OCI-LY7 (cell line): Measurements from ENCODE around the gene WDFY3.

ENCODE experiments used
- EZH2phosphoT487 ChIP-seq: fragments of 200-600 bp; sonication (generic); IDR thresholded peaks from 2 replicates; pipeline ENCODE4 v1.6.1; 2018; ENCODE audit warnings: low read depth, borderline replicate concordance, mild to moderate bottlenecking, mixed run types, antibody characterized with exemption, low read length, moderate library complexity, mixed read lengths
- TF ChIP-seq, protein P1 (sequence below): fragments of 200-600 bp; sonication (generic); conservative IDR thresholded peaks from 2 replicates; pipeline ENCODE4 v1.5.1; 2014; ENCODE audit warnings: mild to moderate bottlenecking, antibody characterized with exemption, low read length, moderate library complexity, mixed read lengths

DNA sequence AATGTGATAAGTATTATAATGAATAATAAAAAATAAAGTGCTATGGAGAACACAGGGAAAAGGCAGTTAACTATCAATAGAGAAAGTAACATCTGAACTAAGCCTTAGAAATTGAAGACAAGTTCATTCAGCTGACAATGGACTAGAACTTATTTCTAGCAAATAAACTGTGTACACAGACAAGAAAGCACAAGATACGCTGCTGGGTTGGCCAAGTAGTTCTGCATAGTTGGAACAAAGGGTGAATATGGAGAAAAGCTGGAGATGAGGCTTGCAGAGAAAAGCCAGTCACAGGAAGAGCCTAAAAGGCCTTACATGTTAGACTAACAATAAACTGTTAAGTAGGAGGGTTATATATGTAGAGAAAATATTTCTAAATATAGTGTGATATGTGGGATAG lies 71.2 kb downstream of the WDFY3 start:
- TF ChIP-seq, protein P1, sequence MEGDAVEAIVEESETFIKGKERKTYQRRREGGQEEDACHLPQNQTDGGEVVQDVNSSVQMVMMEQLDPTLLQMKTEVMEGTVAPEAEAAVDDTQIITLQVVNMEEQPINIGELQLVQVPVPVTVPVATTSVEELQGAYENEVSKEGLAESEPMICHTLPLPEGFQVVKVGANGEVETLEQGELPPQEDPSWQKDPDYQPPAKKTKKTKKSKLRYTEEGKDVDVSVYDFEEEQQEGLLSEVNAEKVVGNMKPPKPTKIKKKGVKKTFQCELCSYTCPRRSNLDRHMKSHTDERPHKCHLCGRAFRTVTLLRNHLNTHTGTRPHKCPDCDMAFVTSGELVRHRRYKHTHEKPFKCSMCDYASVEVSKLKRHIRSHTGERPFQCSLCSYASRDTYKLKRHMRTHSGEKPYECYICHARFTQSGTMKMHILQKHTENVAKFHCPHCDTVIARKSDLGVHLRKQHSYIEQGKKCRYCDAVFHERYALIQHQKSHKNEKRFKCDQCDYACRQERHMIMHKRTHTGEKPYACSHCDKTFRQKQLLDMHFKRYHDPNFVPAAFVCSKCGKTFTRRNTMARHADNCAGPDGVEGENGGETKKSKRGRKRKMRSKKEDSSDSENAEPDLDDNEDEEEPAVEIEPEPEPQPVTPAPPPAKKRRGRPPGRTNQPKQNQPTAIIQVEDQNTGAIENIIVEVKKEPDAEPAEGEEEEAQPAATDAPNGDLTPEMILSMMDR, result no peak
- TF ChIP-seq EZH2phosphoT487, result no peak
